ENCODE measurements around the gene AHCTF1.

DNA sequence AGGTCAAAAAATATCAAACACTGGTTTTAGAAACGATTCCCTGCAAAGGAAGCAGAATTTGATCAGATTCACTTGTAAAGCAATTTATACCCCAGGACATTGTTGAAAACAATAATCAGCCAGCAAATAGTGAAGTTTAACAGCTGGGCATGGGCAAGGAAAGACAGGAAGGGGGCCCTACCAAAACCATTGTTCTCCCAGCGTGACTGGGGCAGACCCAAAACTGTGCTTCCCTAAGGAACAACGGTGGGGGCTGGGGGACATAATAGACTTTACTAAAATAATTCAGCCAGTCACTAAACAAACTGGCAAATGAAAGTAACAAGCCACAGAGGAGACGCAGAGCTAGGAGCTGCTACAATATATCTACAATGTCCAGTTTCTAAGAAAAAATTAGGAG lies 100.2 kb downstream of the AHCTF1 start:
- TF ChIP-seq RAD21 (IDR thresholded peaks at IDR 0.05; ENCODE audit: low read depth) (no peak), CEBPB (IDR thresholded peaks at IDR 0.05) (no peak), MAX (IDR thresholded peaks at IDR 0.05) (no peak), FOXM1 (IDR thresholded peaks at IDR 0.05; ENCODE audit: borderline replicate concordance, low read depth) (no peak), TAF1 (IDR thresholded peaks at IDR 0.05; ENCODE audit: low read depth) (no peak), REST (IDR thresholded peaks at IDR 0.05; ENCODE audit: low read depth) (no peak), EGR1 (IDR thresholded peaks at IDR 0.05) (no peak), YY1 (IDR thresholded peaks at IDR 0.05; ENCODE audit: low read depth) (no peak)

Measured in Ishikawa (cell line).